Liver (tissue), 9 donors: ENCODE measurements around the gene MAPK7. TPM values are rescaled to one million over a fixed set of nuclear protein-coding genes. Genes with fewer than 3 reads are reported as not detected.

Experiments used
- DNase-seq: peaks from one replicate; pipeline ENCODE4 v3.0.0-alpha.2; 2017; ENCODE audit warnings: low spot score
- H3K27ac ChIP-seq, 2 donors: one replicate each; pipeline ENCODE4 v1.7.0; 2013; ENCODE audit warnings: inconsistent platforms in 2 of 2, low read length in 2 of 2, control low read depth in 1 of 2, low read depth in 1 of 2, mild to moderate bottlenecking in 1 of 2
- H3K27me3 ChIP-seq, 4 donors: one replicate each; pipeline versions ENCODE4 v1.6.1 to v1.7.0; 2013; ENCODE audit warnings: low read length in 3 of 4, inconsistent platforms in 1 of 4, mild to moderate bottlenecking in 1 of 4, moderate library complexity in 1 of 4; ENCODE audit not compliant: control insufficient read depth in 4 of 4, insufficient read depth in 4 of 4
- H3K36me3 ChIP-seq, 4 donors: one replicate each; pipeline versions ENCODE4 v1.6.1 to v1.7.0; 2013; ENCODE audit warnings: low read length in 3 of 4, mild to moderate bottlenecking in 3 of 4, low read depth in 1 of 4, moderate library complexity in 1 of 4; ENCODE audit not compliant: control insufficient read depth in 4 of 4, insufficient read depth in 3 of 4
- H3K4me1 ChIP-seq, 4 donors: one replicate each; pipeline versions ENCODE4 v1.6.1 to v1.7.0; 2013; ENCODE audit warnings: low read length in 3 of 4, mild to moderate bottlenecking in 3 of 4, moderate library complexity in 1 of 4; ENCODE audit not compliant: control insufficient read depth in 4 of 4, insufficient read depth in 4 of 4
- H3K4me3 ChIP-seq, 3 donors: one replicate each; pipeline versions ENCODE4 v1.6.1 to v1.7.0; 2013; ENCODE audit warnings: low read length in 3 of 3, control low read depth in 1 of 3, low read depth in 1 of 3, mild to moderate bottlenecking in 1 of 3
- H3K9ac ChIP-seq, 2 donors: one replicate each; pipeline ENCODE4 v1.7.0; 2013; ENCODE audit warnings: low read length in 2 of 2, mild to moderate bottlenecking in 2 of 2, moderate library complexity in 2 of 2, control low read depth in 1 of 2, low read depth in 1 of 2
- H3K9me3 ChIP-seq, 4 donors: one replicate each; pipeline versions ENCODE4 v1.6.1 to v1.7.0; 2013; ENCODE audit warnings: low read length in 3 of 4; ENCODE audit not compliant: control insufficient read depth in 4 of 4
- ATF3 ChIP-seq: IDR thresholded peaks from 2 replicates; pipeline ENCODE4 v1.6.1; 2016; ENCODE audit warnings: antibody characterized with exemption
- CTCF ChIP-seq: fragments of 150-350 bp; IDR thresholded peaks from 2 replicates; pipeline ENCODE4 v1.5.1; 2017; ENCODE audit warnings: improper control_type of control experiment, low read depth, low read length; ENCODE audit not compliant: missing input control
- EGR1 ChIP-seq, 2 donors: IDR thresholded peaks; 2 replicates each; pipeline ENCODE4 v1.6.1; 2016 to 2018; ENCODE audit warnings: antibody characterized with exemption in 2 of 2, low read depth in 2 of 2
- FOXA1 ChIP-seq: IDR thresholded peaks from 2 replicates; pipeline ENCODE4 v1.6.1; 2016; ENCODE audit warnings: antibody characterized with exemption
- GABPA ChIP-seq, 2 donors: IDR thresholded peaks in 1 of 2; conservative IDR thresholded peaks in 1 of 2; 2 replicates each; pipeline ENCODE4 v1.6.1; 2016; ENCODE audit warnings: antibody characterized with exemption in 2 of 2, mild to moderate bottlenecking in 1 of 2, moderate library complexity in 1 of 2
- HNF4A ChIP-seq, 2 donors: conservative IDR thresholded peaks; 2 replicates each; pipeline ENCODE4 v1.6.1; 2016; ENCODE audit warnings: antibody characterized with exemption in 2 of 2, mild to moderate bottlenecking in 2 of 2
- HNF4G ChIP-seq: IDR thresholded peaks from 2 replicates; pipeline ENCODE4 v1.6.1; 2016; ENCODE audit warnings: antibody characterized with exemption
- JUND ChIP-seq, 2 donors: IDR thresholded peaks; 2 replicates each; pipeline ENCODE4 v1.6.1; 2016; ENCODE audit warnings: antibody characterized with exemption in 2 of 2
- MAX ChIP-seq: IDR thresholded peaks from 2 replicates; pipeline ENCODE4 v1.6.1; 2016; ENCODE audit warnings: antibody characterized with exemption
- NR2F2 ChIP-seq: IDR thresholded peaks from 2 replicates; pipeline ENCODE4 v1.6.1; 2016; ENCODE audit warnings: antibody characterized with exemption
- RAD21 ChIP-seq, 2 donors: IDR thresholded peaks; 2 replicates each; pipeline ENCODE4 v1.6.1; 2016; ENCODE audit warnings: antibody characterized with exemption in 2 of 2, mild to moderate bottlenecking in 2 of 2
- REST ChIP-seq: IDR thresholded peaks from 2 replicates; pipeline ENCODE4 v1.6.1; 2016; ENCODE audit warnings: antibody characterized with exemption, mild to moderate bottlenecking
- RXRA ChIP-seq, 2 donors: IDR thresholded peaks; 2 replicates each; pipeline ENCODE4 v1.6.1; 2017 to 2018; ENCODE audit warnings: antibody characterized with exemption in 2 of 2, mild to moderate bottlenecking in 1 of 2
- SP1 ChIP-seq: IDR thresholded peaks from 2 replicates; pipeline ENCODE4 v1.6.1; 2018; ENCODE audit warnings: antibody characterized with exemption, mild to moderate bottlenecking
- TAF1 ChIP-seq: conservative IDR thresholded peaks from 2 replicates; pipeline ENCODE4 v1.6.1; 2016; ENCODE audit warnings: antibody characterized with exemption, mild to moderate bottlenecking
- YY1 ChIP-seq: IDR thresholded peaks from 2 replicates; pipeline ENCODE4 v1.6.1; 2016; ENCODE audit warnings: antibody characterized with exemption, mild to moderate bottlenecking
- ZBTB33 ChIP-seq: IDR thresholded peaks from 2 replicates; pipeline ENCODE4 v1.6.1; 2016; ENCODE audit warnings: antibody characterized with exemption
- WGBS: extraction: QIAGEN DNeasy Blood & Tissue Kit; methylation state at CpG from one replicate; pipeline ENCODE4 v1.1.7; 2013; 5-methylcytosine and 5-hydroxymethylcytosine counted together
- polyA plus RNA-seq, 2 donors: library from polyadenylated mRNA; stranded (reverse) in 1 of 2; unstranded in 1 of 2; fragments of 200-250 nt in 1 of 2; fragments of >200 nt in 1 of 2; fragmentation: Nextera tagmentation in 1 of 2; extraction: Ambion mirVana in 1 of 2; gene quantifications; one replicate each; pipeline versions ENCODE4 v1.2.1 to v1.2.3, GENCODE V29; 2013 to 2015
- total RNA-seq, 2 donors: library from RNA; depleted of rRNA; stranded (reverse); fragments of >200 nt; gene quantifications; one replicate each; pipeline ENCODE4 v1.2.3, GENCODE V29; 2014
- donor health status: healthy.
- donor health status: healthy.
- donor health status: healthy.
- donor health status: healthy.
- donor health status: healthy.

Gene MAPK7
- total and polyA plus RNA-seq, 4 donors, result 3.4 to 8.8 (median 5.2) TPM

GRCh38 chr17:19391432-19391831 lies 13.1 kb downstream of the MAPK7 start:
- no peak for DNase-seq
- no peaks in the 10 kb centered on the region for H3K36me3 ChIP-seq
- 80% methylated on average over 7 of the region's 7 CpGs for whole genome bisulfite sequencing
- no peaks in the 10 kb centered on the region for H3K27me3 ChIP-seq
- H3K27ac ChIP-seq, result no peak overlapping the region
- H3K9me3 ChIP-seq, result no peaks in the 10 kb centered on the region
- no peak overlapping the region for H3K4me3 ChIP-seq
- H3K4me1 ChIP-seq, result no peaks in the 10 kb centered on the region
- TF ChIP-seq JUND (IDR thresholded peaks at IDR 0.05) (no peak), EGR1 (IDR thresholded peaks at IDR 0.05; ENCODE audit: low read depth in 2 of 2) (no peak), ATF3 (no peak), NR2F2 (no peak), RXRA (IDR thresholded peaks at IDR 0.05) (no peak), GABPA (IDR thresholded peaks at IDR 0.05 in 1 of 2, conservative IDR thresholded peaks at IDR 0.05 in 1 of 2) (no peak), YY1 (no peak), MAX (no peak), ZBTB33 (no peak), RAD21 (IDR thresholded peaks at IDR 0.05) (no peak), SP1 (no peak), CTCF (no peak), REST (no peak)
- no peak overlapping the region for H3K9ac ChIP-seq

GRCh38 chr17:19392303-19392702 lies 14.0 kb downstream of the MAPK7 start:
- no peaks in the 10 kb centered on the region for H3K36me3 ChIP-seq
- 80% methylated on average over 7 of the region's 7 CpGs for WGBS
- DNase-seq, result no peak
- H3K27me3 ChIP-seq, result no peaks in the 10 kb centered on the region
- no peak overlapping the region for H3K4me3 ChIP-seq
- H3K9me3 ChIP-seq, result no peaks in the 10 kb centered on the region
- no peaks in the 10 kb centered on the region for H3K4me1 ChIP-seq
- H3K9ac ChIP-seq, result no peak overlapping the region
- no peak overlapping the region for H3K27ac ChIP-seq
- no peak for TF ChIP-seq TAF1
- TF ChIP-seq RAD21 (IDR thresholded peaks at IDR 0.05), result no peak
- TF ChIP-seq MAX, result no peak
- no peak for TF ChIP-seq RXRA (IDR thresholded peaks at IDR 0.05)
- no peak for TF ChIP-seq ATF3
- no peak for TF ChIP-seq EGR1 (IDR thresholded peaks at IDR 0.05; ENCODE audit: low read depth in 2 of 2)
- no peak for TF ChIP-seq FOXA1
- no peak for TF ChIP-seq NR2F2
- TF ChIP-seq JUND (IDR thresholded peaks at IDR 0.05), result no peak
- TF ChIP-seq CTCF, result no peak
- TF ChIP-seq HNF4A (conservative IDR thresholded peaks at IDR 0.05), result no peak
- no peak for TF ChIP-seq YY1
- TF ChIP-seq ZBTB33, result no peak
- TF ChIP-seq HNF4G, result no peak
